ENCODE results near the gene LRRC1. TPM values are rescaled to one million over a fixed set of nuclear protein-coding genes. Genes with fewer than 3 reads are reported as not detected.

The LRRC1 gene
- total RNA-seq, 1 donor from 2014 or later = 1.1 TPM

Other genes with a start within 250 kb of the LRRC1 start
- 26.7 TPM for gene GCLC, start 249.9 kb upstream of the LRRC1 start, total RNA-seq
- gene KLHL31, start 129.2 kb upstream of the LRRC1 start, total RNA-seq = 324 TPM